Mesendoderm (in vitro differentiated cells): ENCODE results near the gene KLHL42.

Source experiments
- DNase-seq: peaks from one replicate; pipeline ENCODE4 v3.0.0; 2013
- H2AK5ac ChIP-seq: 2 replicates; pipeline ENCODE4 v1.6.1; 2013; ENCODE audit warnings: low read length, inconsistent platforms
- H2BK120ac ChIP-seq: 2 replicates; pipeline ENCODE4 v1.6.1; 2013; ENCODE audit warnings: low read depth, mild to moderate bottlenecking, low read length, moderate library complexity, mixed read lengths
- H2BK15ac ChIP-seq: replicated peaks from 2 replicates; pipeline ENCODE4 v1.6.1; 2013; ENCODE audit warnings: low read depth, mild to moderate bottlenecking, moderate library complexity
- H2BK5ac ChIP-seq: 2 replicates; pipeline ENCODE4 v1.6.1; 2013; ENCODE audit warnings: low read length, inconsistent platforms
- H3K18ac ChIP-seq: 2 replicates; pipeline ENCODE4 v1.6.1; 2013; ENCODE audit warnings: mild to moderate bottlenecking, low read length, mixed read lengths
- H3K23ac ChIP-seq: one replicate; pipeline ENCODE4 v1.6.1; 2013; ENCODE audit warnings: low read length
- H3K27ac ChIP-seq: 2 replicates; pipeline ENCODE4 v1.5.1; 2013; ENCODE audit warnings: low read depth, mild to moderate bottlenecking, inconsistent platforms, low read length, moderate library complexity
- H3K27me3 ChIP-seq: 2 replicates; pipeline ENCODE4 v1.6.1; 2013; ENCODE audit warnings: low read length, control low read depth, mild to moderate bottlenecking, inconsistent platforms; ENCODE audit not compliant: insufficient read depth, poor library complexity
- H3K36me3 ChIP-seq: 2 replicates; pipeline ENCODE4 v1.6.1; 2013; ENCODE audit warnings: low read length, inconsistent platforms; ENCODE audit not compliant: control insufficient read depth, insufficient read depth
- H3K4ac ChIP-seq: one replicate; pipeline ENCODE4 v1.6.1; 2013; ENCODE audit warnings: low read depth, mild to moderate bottlenecking, low read length, moderate library complexity
- H3K4me1 ChIP-seq: 2 replicates; pipeline ENCODE4 v1.6.1; 2013; ENCODE audit warnings: low read depth, low read length, inconsistent platforms; ENCODE audit not compliant: control insufficient read depth
- H3K4me2 ChIP-seq: 2 replicates; pipeline ENCODE4 v1.6.1; 2013; ENCODE audit warnings: low read length
- H3K4me3 ChIP-seq: 2 replicates; pipeline ENCODE4 v1.5.1; 2013; ENCODE audit warnings: mild to moderate bottlenecking, low read length
- H3K56ac ChIP-seq: one replicate; pipeline ENCODE4 v1.6.1; 2013; ENCODE audit warnings: low read length
- H3K79me1 ChIP-seq: 2 replicates; pipeline ENCODE4 v1.6.1; 2013; ENCODE audit warnings: low read length, inconsistent platforms
- H3K79me2 ChIP-seq: 2 replicates; pipeline ENCODE4 v1.6.1; 2013; ENCODE audit warnings: mild to moderate bottlenecking, low read length; ENCODE audit not compliant: control insufficient read depth, insufficient read depth
- H3K9ac ChIP-seq: 2 replicates; pipeline ENCODE4 v1.6.1; 2013; ENCODE audit warnings: low read length, inconsistent platforms
- H4K5ac ChIP-seq: one replicate; pipeline ENCODE4 v1.6.1; 2013; ENCODE audit warnings: low read length
- H4K8ac ChIP-seq: one replicate; pipeline ENCODE4 v1.6.1; 2013; ENCODE audit warnings: low read depth, mild to moderate bottlenecking, control low read depth, low read length, moderate library complexity
- WGBS: extraction: QIAGEN DNeasy Blood & Tissue Kit; methylation state at CpG from one replicate; pipeline ENCODE4 v1.1.7; 2013; ENCODE audit warnings: low lambda C conversion rate, missing lambda C conversion rate; ENCODE audit not compliant: insufficient coverage; ENCODE audit errors: extremely low coverage; 5-methylcytosine and 5-hydroxymethylcytosine counted together

Gene KLHL42

DNA sequence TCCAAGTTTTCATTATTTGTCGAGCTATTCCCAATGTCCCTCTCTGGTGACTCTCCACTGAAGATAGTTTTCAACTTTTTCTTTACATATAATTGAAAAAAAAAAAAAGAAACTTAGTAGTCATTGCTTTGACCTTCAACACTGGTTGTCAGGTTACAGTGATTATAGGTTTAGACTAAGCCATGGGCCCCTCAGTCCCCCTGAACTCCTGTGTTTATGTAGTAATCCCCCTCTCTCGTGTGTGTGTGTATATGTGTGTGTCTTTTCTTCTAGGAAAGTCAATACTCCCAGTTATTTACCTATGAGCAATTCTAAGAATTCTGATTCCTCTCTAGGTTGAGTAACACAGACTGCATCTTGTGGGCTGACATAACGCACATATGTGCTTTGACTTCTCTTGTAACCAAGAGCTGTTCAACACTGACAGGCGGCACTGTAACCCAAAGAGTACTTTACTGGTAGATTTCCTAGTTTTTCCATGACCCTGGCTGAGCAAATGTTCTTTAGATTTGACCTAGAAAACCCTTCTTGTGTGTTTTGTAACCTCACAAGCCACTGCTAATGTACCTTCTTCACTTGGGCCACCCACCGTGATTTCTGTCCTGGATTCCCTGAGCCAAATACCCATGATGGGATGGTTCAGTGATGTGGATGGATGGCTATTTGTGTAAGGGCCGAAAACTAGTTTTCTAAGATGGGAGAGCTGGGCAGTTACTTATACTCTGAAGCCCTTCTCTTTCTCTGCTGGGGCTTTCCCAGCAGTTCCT is 15.0 kb downstream of the KLHL42 start:
- peaks cover 4% of the 10 kb centered on the region for H3K79me1 ChIP-seq
- no peak overlapping the region for H4K8ac ChIP-seq
- no peak overlapping the region for H3K9ac ChIP-seq
- no peak overlapping the region for H3K18ac ChIP-seq
- H2BK5ac ChIP-seq = no peak overlapping the region
- no peak overlapping the region for H2BK120ac ChIP-seq
- H3K4me2 ChIP-seq = no peak overlapping the region
- H3K4me3 ChIP-seq = no peak overlapping the region
- H2BK15ac ChIP-seq = no peak overlapping the region
- H4K5ac ChIP-seq = no peak overlapping the region
- DNase-seq = no peak
- no peak overlapping the region for H3K56ac ChIP-seq
- H3K79me2 ChIP-seq = no peaks in the 10 kb centered on the region
- H3K27me3 ChIP-seq = no peaks in the 10 kb centered on the region
- no peaks in the 10 kb centered on the region for H3K4me1 ChIP-seq
- no peak overlapping the region for H3K4ac ChIP-seq
- H3K36me3 ChIP-seq = peaks cover 5% of the 10 kb centered on the region
- WGBS = no CpG with 5 or more reads among the region's 6 CpGs
- no peak overlapping the region for H2AK5ac ChIP-seq
- H3K27ac ChIP-seq = no peak overlapping the region
- no peak overlapping the region for H3K23ac ChIP-seq

DNA sequence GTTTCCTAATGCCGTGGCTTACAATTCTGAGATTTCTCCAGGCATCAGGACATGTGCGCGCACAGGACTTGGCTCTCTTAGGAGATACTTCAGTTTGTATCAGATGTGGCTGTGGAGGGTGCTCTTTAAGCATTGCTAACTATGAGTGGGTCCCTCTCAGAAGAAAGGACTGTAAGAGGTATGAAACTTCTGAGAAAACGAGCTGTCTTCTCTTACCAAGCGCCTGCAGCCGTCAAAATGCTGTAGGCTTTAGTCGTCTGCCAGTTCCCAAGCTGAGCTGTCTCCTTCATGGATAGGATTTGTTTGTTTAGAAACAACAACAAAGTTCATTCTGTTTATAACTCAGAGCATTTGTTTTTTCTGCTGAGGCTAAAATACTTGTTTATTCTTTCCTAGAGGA is 16.1 kb downstream of the KLHL42 start:
- no peak overlapping the region for H3K27ac ChIP-seq

DNA sequence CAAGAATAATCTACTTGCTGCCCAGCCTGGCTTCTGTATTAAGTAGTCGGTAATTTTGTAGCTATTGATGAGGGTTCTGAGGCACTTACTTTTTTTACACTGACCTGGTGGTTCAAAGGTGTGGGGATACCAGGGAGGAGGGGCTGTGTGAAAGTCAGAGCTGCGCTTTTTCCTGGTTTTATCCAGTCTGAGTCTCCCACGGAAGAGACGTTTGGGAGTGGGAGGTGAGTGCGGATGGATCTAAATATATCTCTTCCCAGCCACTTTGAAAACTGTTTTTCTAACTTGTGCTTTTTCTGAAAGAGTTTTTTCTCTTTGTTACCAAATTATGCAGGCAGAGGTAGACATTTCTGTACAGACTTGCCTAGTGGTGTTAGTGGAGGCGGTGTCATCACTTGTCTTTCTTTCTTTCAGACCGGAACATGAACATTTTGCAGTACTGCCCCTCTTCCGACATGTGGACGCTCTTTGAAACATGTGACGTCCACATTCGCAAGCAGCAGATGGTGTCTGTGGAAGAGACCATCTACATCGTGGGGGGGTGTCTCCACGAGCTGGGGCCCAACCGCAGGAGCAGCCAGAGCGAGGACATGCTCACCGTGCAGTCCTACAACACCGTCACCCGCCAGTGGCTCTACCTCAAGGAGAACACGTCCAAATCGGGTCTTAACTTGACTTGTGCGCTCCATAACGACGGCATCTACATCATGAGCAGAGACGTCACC is 17.4 kb downstream of the KLHL42 start:
- peaks cover 5% of the 10 kb centered on the region for H3K36me3 ChIP-seq
- DNase-seq = no peak
- H4K5ac ChIP-seq = no peak overlapping the region
- no peaks in the 10 kb centered on the region for H3K27me3 ChIP-seq
- H3K23ac ChIP-seq = no peak overlapping the region
- H3K4me1 ChIP-seq = no peaks in the 10 kb centered on the region
- no peak overlapping the region for H3K27ac ChIP-seq
- no peak overlapping the region for H3K9ac ChIP-seq
- H3K18ac ChIP-seq = no peak overlapping the region
- H3K4me2 ChIP-seq = no peak overlapping the region
- H3K4ac ChIP-seq = no peak overlapping the region
- WGBS = no CpG with 5 or more reads among the region's 24 CpGs
- H3K79me1 ChIP-seq = no peaks in the 10 kb centered on the region
- H2BK120ac ChIP-seq = no peak overlapping the region
- H2BK5ac ChIP-seq = no peak overlapping the region
- H2AK5ac ChIP-seq = no peak overlapping the region
- no peaks in the 10 kb centered on the region for H3K79me2 ChIP-seq
- H4K8ac ChIP-seq = no peak overlapping the region
- no peak overlapping the region for H2BK15ac ChIP-seq
- H3K56ac ChIP-seq = no peak overlapping the region
- H3K4me3 ChIP-seq = no peak overlapping the region

More for the DNA sequence above, 16.1 kb downstream of the KLHL42 start:
- Histone ChIP-seq H3K4me1 (no peaks in the 10 kb centered on the region), H2BK15ac (no peak overlapping the region), H4K8ac (no peak overlapping the region), H3K4ac (no peak overlapping the region), H3K4me3 (no peak overlapping the region), H4K5ac (no peak overlapping the region), H3K9ac (no peak overlapping the region), H3K27me3 (no peaks in the 10 kb centered on the region), H3K23ac (no peak overlapping the region), H2AK5ac (no peak overlapping the region), H3K56ac (no peak overlapping the region), H3K79me2 (no peaks in the 10 kb centered on the region), H3K36me3 (peaks cover 5% of the 10 kb centered on the region), H3K4me2 (no peak overlapping the region), H3K79me1 (peaks cover 2% of the 10 kb centered on the region), H2BK5ac (no peak overlapping the region), H2BK120ac (no peak overlapping the region), H3K18ac (no peak overlapping the region)
- WGBS = no CpG with 5 or more reads among the region's 7 CpGs
- DNase-seq = no peak

DNA sequence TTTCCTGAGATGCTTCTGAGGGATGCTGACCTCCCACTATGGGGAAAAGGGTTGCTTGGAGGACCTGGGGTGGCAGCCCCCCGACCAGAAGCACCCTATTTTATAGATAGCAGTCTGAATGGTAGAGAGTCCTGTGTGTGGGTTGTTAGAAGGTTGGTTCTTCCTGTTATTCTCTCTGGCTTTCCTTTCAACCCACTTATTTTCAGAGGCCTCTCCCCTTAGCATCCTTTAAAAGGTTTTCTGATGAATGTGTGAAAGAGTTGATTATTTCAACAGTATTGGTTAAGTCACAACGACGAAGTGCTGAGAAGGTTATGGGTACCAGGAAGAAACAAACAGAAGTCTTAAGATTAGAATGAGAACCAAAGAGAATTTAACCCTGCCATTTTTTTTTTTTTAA is 20.8 kb downstream of the KLHL42 start:
- Histone ChIP-seq H3K79me2 (no peaks in the 10 kb centered on the region), H3K4me3 (no peak overlapping the region), H3K9ac (no peak overlapping the region), H3K18ac (no peak overlapping the region), H3K27me3 (no peaks in the 10 kb centered on the region), H3K4ac (no peak overlapping the region), H3K36me3 (peaks cover 1% of the 10 kb centered on the region), H3K27ac (no peak overlapping the region), H2BK120ac (no peak overlapping the region), H3K23ac (no peak overlapping the region), H2AK5ac (no peak overlapping the region), H4K5ac (no peak overlapping the region), H3K4me2 (no peak overlapping the region), H2BK15ac (no peak overlapping the region), H2BK5ac (no peak overlapping the region), H4K8ac (no peak overlapping the region), H3K79me1 (no peaks in the 10 kb centered on the region), H3K4me1 (no peaks in the 10 kb centered on the region), H3K56ac (no peak overlapping the region)
- WGBS = no CpG with 5 or more reads among the region's 3 CpGs
- DNase-seq = no peak

DNA sequence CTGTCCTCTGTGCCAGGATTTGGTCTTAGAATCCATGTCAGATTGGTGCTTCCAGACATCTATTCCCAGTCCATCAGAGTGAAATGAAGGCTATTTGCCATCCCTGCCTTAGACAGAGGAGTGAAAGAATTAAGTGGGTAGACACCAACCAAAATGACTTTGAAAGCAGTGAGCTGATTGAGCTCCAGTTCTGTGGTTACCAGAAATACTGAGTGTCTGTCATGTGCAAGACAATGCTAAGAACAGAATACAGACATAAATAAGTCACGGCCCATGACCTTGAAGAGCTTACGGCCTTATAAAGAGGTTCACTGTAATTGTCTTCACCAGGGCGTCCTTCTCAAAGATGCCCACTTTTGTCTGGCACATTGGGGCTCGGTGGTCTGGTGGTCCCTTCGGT is 21.6 kb downstream of the KLHL42 start:
- H3K18ac ChIP-seq = no peak overlapping the region
- no peaks in the 10 kb centered on the region for H3K79me2 ChIP-seq
- no peak overlapping the region for H3K4ac ChIP-seq
- no peak overlapping the region for H3K9ac ChIP-seq
- no peaks in the 10 kb centered on the region for H3K4me1 ChIP-seq
- H3K79me1 ChIP-seq = no peaks in the 10 kb centered on the region
- H3K4me2 ChIP-seq = no peak overlapping the region
- H2BK5ac ChIP-seq = no peak overlapping the region
- H3K23ac ChIP-seq = no peak overlapping the region
- no peaks in the 10 kb centered on the region for H3K27me3 ChIP-seq
- no peak overlapping the region for H4K5ac ChIP-seq
- H3K4me3 ChIP-seq = no peak overlapping the region
- WGBS = no CpG with 5 or more reads among the region's 5 CpGs
- no peak for DNase-seq
- no peak overlapping the region for H2AK5ac ChIP-seq
- no peak overlapping the region for H3K27ac ChIP-seq
- no peak overlapping the region for H2BK15ac ChIP-seq
- no peak overlapping the region for H2BK120ac ChIP-seq
- H3K36me3 ChIP-seq = peaks cover 1% of the 10 kb centered on the region
- H3K56ac ChIP-seq = no peak overlapping the region
- H4K8ac ChIP-seq = no peak overlapping the region
